ENCODE data around the gene PRRG4. TPM values are rescaled to one million over a fixed set of nuclear protein-coding genes. Genes with fewer than 3 reads are reported as not detected.

PRRG4 gene
- total and polyA plus RNA-seq, 2 of the 13 experiments (the other 11 are each of a cell fraction or from before 2014, with no cell fraction given), result 0.24 to 0.95 TPM

- peak; percentile 76 for TF ChIP-seq ZNF574 (CRISPR knock-in tag; IDR thresholded peaks at IDR 0.05)
- 0 out of 3 replicates have a peak, but pooled peaks have one; percentile 18 for TF ChIP-seq MXI1 (IDR thresholded peaks at IDR 0.05; ENCODE audit: borderline replicate concordance, low read depth, low read length)
- no peak for TF ChIP-seq HDAC6 (IDR thresholded peaks at IDR 0.05; ENCODE audit: low read depth, low read length)
- no peak for TF ChIP-seq ZNF10 (CRISPR knock-in tag; IDR thresholded peaks at IDR 0.05; ENCODE audit: borderline replicate concordance, low read depth)
- TF ChIP-seq RBM39 (IDR thresholded peaks at IDR 0.05; ENCODE audit: low read depth, low read length, poor library complexity, severe bottlenecking), result peak; percentile 95
- 0 out of 2 replicates have a peak, but pooled peaks have one; percentile 25 for TF ChIP-seq FOXP4 (CRISPR knock-in tag; IDR thresholded peaks at IDR 0.05)
- TF ChIP-seq ZBTB37 (CRISPR knock-in tag; IDR thresholded peaks at IDR 0.05), result 0 out of 2 replicates have a peak, but pooled peaks have one; percentile 38
- TF ChIP-seq SNAPC5 (CRISPR knock-in tag; IDR thresholded peaks at IDR 0.05; ENCODE audit: borderline replicate concordance), result no peak
- peak; percentile 47; the same call in 1 of the 2 replicates for TF ChIP-seq SAP130 (CRISPR knock-in tag; IDR thresholded peaks at IDR 0.05; ENCODE audit: low read depth)
- peak; percentile 28; the same call in 1 of the 2 replicates for TF ChIP-seq ZC3H4 (CRISPR knock-in tag; IDR thresholded peaks at IDR 0.05; ENCODE audit: borderline replicate concordance)
- TF ChIP-seq HMGXB4 (CRISPR knock-in tag; IDR thresholded peaks at IDR 0.05; ENCODE audit: borderline replicate concordance in 1 of 2, low read depth in 1 of 2), result peak; percentile 97 to 98
- peak; percentile 68 for TF ChIP-seq MYC (CRISPR knock-in tag; IDR thresholded peaks at IDR 0.05; ENCODE audit: borderline replicate concordance)
- TF ChIP-seq ZGPAT (CRISPR knock-in tag; IDR thresholded peaks at IDR 0.05), result peak; percentile 53; the same call in 1 of the 2 replicates
- TF ChIP-seq ZC3H13 (CRISPR knock-in tag; IDR thresholded peaks at IDR 0.05), result 0 out of 2 replicates have a peak, but pooled peaks have one; percentile 56
- TF ChIP-seq ZNF263 (CRISPR knock-in tag; IDR thresholded peaks at IDR 0.05), result 0 out of 2 replicates have a peak, but pooled peaks have one; percentile 50
- TF ChIP-seq NR2F6 (IDR thresholded peaks at IDR 0.05), result no peak
- peak; percentile 6; the same call in 1 of the 2 replicates for TF ChIP-seq NR2F6 (CRISPR knock-in tag; IDR thresholded peaks at IDR 0.05)
- TF ChIP-seq ZNF703 (CRISPR knock-in tag; IDR thresholded peaks at IDR 0.05; ENCODE audit: borderline replicate concordance), result 0 out of 2 replicates have a peak, but pooled peaks have one; percentile 40
These were observed 63.8 kb downstream of the PRRG4 start (continued) for GRCh38 chr11:32893343-32894148.
